HG03439 (cell line): ENCODE data around the gene MAML3.

ENCODE experiments used
- ATAC-seq: cut with Tn5 transposase; IDR thresholded peaks from one replicate; pipeline ENCODE4 v1.9.1; 2021; ENCODE audit warnings: mild to moderate bottlenecking, moderate library complexity; ENCODE audit not compliant: unreplicated experiment

Gene MAML3

DNA sequence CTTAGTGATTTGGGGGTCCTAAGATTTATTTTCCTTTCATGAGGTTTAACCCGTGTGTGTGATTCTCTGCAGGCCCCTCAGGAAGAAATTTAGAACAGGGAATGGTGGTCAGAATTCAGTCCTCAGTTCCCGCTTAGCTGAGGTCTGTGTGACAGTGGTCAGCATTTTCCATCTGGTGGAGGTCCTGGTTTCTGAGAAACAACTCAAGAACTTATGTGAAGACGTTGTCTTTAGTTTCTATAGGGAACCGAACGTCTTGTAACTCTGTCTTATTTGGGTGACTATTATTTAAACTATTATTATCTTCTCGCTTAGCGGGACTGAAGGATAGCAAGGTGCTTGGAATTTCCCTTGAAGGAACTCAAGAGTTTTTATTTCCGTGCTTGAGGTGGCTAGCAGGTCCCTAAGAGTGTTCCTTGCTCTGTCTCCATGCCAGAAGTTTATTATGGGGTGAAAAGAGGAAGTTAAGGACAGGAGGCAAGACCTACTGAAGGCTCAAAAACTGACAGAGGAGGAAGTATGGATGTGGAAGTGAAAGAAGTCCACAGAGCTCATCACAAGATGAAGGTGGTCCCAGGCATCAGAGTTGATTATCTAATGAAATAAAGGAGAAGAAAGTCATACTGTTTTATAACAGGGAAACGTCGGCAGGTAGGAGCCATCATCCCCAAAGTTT, 479.0 kb downstream of the MAML3 start:
- no peak for ATAC-seq

DNA sequence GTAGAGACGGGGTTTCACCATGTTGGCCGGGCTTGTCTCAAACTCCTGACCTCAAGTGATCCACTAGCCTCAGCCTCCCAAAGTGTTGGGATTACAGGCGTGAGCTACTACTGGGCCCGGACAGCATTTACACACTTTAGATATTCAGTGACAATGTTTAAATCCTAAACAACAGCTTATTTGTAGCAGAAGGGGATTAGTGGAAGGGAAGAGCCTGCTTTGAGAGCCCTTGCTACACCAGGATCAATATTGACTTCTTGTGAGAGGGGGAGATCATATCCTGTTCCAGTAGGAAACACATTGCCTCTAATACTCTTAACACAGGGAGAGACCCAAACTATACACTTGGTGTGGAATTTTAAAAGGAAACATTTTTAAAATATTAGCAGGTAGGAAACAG, 481.3 kb downstream of the MAML3 start:
- no peak for ATAC-seq

DNA sequence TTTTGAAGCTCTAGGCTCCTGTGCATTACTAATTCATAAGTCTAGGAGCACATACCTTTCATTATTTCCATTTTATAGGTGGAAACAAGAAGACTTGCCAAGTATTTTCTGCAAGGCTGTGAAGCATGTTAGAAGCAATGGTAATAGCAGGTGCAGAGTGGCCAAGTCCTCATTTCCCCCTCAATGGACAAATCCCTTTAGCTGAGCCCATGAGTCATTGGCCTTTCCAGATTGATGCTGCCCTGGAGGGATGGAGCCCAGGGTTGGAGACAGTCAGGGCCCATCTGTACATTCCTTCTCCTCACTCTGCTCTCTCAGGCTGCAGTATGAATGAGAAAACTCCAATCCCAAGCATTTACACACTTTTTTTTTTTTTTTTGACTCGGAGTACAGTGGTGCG, 481.8 kb downstream of the MAML3 start:
- no peak for ATAC-seq

- no peak for ATAC-seq
These were observed 483.2 kb downstream of the MAML3 start for GRCh38 chr4:139670775-139671174.

DNA sequence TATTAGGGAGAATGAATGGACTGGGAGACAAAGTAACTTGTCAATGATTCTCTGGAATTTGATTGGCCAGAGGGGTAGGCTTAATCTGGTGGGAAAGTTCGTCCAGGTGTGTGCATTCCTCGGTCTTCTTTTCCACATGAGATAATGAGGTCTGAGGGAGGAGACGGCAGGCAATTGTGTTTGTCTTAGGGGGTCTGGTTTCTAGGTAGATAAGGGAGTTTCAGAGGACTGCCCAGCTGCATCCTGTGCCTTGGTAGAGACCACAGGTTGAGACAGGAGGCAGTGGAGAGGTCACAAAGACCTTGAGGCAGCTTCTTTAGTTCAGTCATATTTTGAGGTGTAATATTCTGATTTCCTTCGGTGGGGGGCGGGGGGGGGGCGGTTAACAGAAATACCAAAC, 484.1 kb downstream of the MAML3 start:
- ATAC-seq: no peak

GRCh38 chr4:139669335-139669734, 484.6 kb downstream of the MAML3 start:
- no peak for ATAC-seq

DNA sequence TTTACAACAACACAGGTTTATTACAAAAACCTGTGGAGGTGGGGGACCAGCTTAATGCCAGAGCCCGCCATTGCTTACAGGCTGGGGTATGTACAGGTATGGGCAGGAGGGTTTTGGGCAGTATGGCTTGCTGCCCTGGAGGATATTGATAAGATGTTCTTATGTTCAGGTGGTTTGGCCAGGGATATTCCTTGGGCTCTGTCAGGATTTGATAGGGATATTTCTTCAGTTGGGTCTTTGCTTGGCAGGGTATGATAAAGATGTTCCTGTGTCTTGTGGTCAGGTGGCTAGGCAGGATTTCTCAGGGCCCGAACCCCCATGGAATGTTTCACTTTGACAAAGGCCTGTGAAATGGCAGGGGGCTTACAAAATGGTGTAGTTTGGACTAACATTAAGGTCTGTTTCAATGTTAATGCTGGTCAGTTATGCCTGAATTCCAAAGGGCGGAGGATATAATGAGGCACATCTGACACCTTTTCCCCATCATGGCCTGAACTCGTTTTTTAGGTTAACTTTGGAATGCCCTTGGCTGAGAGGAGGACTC, 485.3 kb downstream of the MAML3 start:
- ATAC-seq: no peak

GRCh38 chr4:139668036-139668435, 485.9 kb downstream of the MAML3 start:
- ATAC-seq: no peak
